ENCODE measurements around the gene CTTN. TPM values are rescaled to one million over a fixed set of nuclear protein-coding genes. Genes with fewer than 3 reads are reported as not detected.

CTTN gene
- total and polyA plus RNA-seq, 10 of the 15 experiments (the other 5 are each of a cell fraction or from before 2014, with no cell fraction given), result 1.1 to 37.8 (median 11.8) TPM

GRCh38 chr11:70474710-70475109 lies 76.4 kb downstream of the CTTN start (continued):
- TF ChIP-seq EGR1 (IDR thresholded peaks at IDR 0.05; ENCODE audit: borderline replicate concordance in 1 of 2, low read depth in 2 of 2, low read length in 2 of 2) (no peak), E2F8 (IDR thresholded peaks at IDR 0.05; ENCODE audit: low read depth, partially characterized antibody) (no peak), EP300 (IDR thresholded peaks at IDR 0.05; ENCODE audit: borderline replicate concordance in 1 of 2, control insufficient read depth in 1 of 2, low read depth in 2 of 2, low read length in 2 of 2) (no peak), CHD1 (IDR thresholded peaks at IDR 0.05; ENCODE audit: low read depth, low read length) (no peak), E4F1 (IDR thresholded peaks at IDR 0.05; ENCODE audit: borderline replicate concordance, partially characterized antibody) (no peak)

- in situ Hi-C loops (cut with MboI), result no loop called here
- 13% methylated on average over 4 of the region's 4 CpGs for WGBS (ENCODE audit: insufficient coverage, insufficient replicate concordance, low lambda C conversion rate, missing lambda C conversion rate)
- CTCF ChIA-PET, result interaction anchor here (1.1 to 1.2 kb wide), 2 partner anchors 9 to 281 kb away, joined by 3 read pairs; no protein-coding TSS in a partner anchor
Observed at GRCh38 chr11:70476669-70477068, 78.3 kb downstream of the CTTN start.

More at GRCh38 chr11:70476669-70477068, 78.3 kb downstream of the CTTN start:
- no peak overlapping the region for H3K9ac ChIP-seq (ENCODE audit: control insufficient read depth, insufficient read depth, low read length)
- intact Hi-C loops (cut with micrococcal nuclease; ENCODE audit: unreplicated experiment), result no loop called here
- no peaks in the 10 kb centered on the region for H4K20me1 ChIP-seq (ENCODE audit: control insufficient read depth, insufficient read depth)
- H3K36me3 ChIP-seq (ENCODE audit: control insufficient read depth in 2 of 2, insufficient read depth in 2 of 2, low read length in 1 of 2), result no peaks in the 10 kb centered on the region
- TF ChIP-seq RCOR1 (conservative IDR thresholded peaks at IDR 0.05; ENCODE audit: low read depth, low read length) (no peak), GATAD2B (conservative IDR thresholded peaks at IDR 0.05; ENCODE audit: low read depth) (no peak), ATF3 (IDR thresholded peaks at IDR 0.05; ENCODE audit: borderline replicate concordance, extremely low read depth, low read depth, low read length) (no peak), EED (IDR thresholded peaks at IDR 0.05; ENCODE audit: low read depth) (no peak), HCFC1 (IDR thresholded peaks at IDR 0.05; ENCODE audit: low read length) (no peak), MYB (IDR thresholded peaks at IDR 0.05; ENCODE audit: borderline replicate concordance, low read depth, low read length) (no peak), CHD2 (IDR thresholded peaks at IDR 0.05; ENCODE audit: borderline replicate concordance, low read depth, low read length) (no peak), SREBF2 (IDR thresholded peaks at IDR 0.05; ENCODE audit: low read length) (no peak)
- RAD21 ChIA-PET (ENCODE audit: unreplicated experiment), result no interaction called here
- H3K9me3 ChIP-seq (replicated peaks; ENCODE audit: control insufficient read depth, insufficient read depth, low read length), result no peaks in the 10 kb centered on the region
- no peak for DNase-seq (ENCODE audit: low read depth, low spot score)
- no TSS peak for BruUV-seq (replicated peaks)
- no peaks in the 10 kb centered on the region; a peak in 1 of 4 replicates for H3K27me3 ChIP-seq (replicated peaks in 1 of 2; ENCODE audit: control insufficient read depth in 2 of 2, insufficient read depth in 2 of 2, low read length in 1 of 2)
- POLR2A ChIA-PET, result no interaction called here
- no peak for FAIRE-seq
- H3K4me2 ChIP-seq (ENCODE audit: control insufficient read depth, insufficient read depth), result no peak overlapping the region
- SMC1A ChIA-PET (ENCODE audit: uncharacterized antibody, unreplicated experiment), result no interaction called here
- no peak overlapping the region for H2AFZ ChIP-seq (ENCODE audit: control insufficient read depth, low read depth, low read length)
- H3K4me3 ChIP-seq, result no peak overlapping the region
- no peak for ATAC-seq
- no peak overlapping the region for H3K27ac ChIP-seq (ENCODE audit: control insufficient read depth, insufficient read depth)
- no peaks in the 10 kb centered on the region for H3K79me2 ChIP-seq (ENCODE audit: control insufficient read depth, insufficient read depth, low read length)
- no peaks in the 10 kb centered on the region for H3K4me1 ChIP-seq (ENCODE audit: control insufficient read depth, insufficient read depth, low read length)
